GM19468 (cell line): Measurements from ENCODE around the gene CRTAC1.

Experiments
- ATAC-seq: cut with Tn5 transposase; IDR thresholded peaks from one replicate; pipeline ENCODE4 v1.9.1; 2021; ENCODE audit warnings: mild to moderate bottlenecking, moderate library complexity, moderate number of reproducible peaks; ENCODE audit not compliant: unreplicated experiment; ENCODE audit errors: extremely low read depth

Gene CRTAC1

GRCh38 chr10:98030093-98030821 is at the start of gene CRTAC1:
CRTAC1 (minus strand) TSS chr10:98030621; CDS start chr10:98030472, 149 bp downstream.
- ATAC-seq: no peak

- no peak for ATAC-seq
Measured at GRCh38 chr10:98078774-98079173, 48.4 kb upstream of the CRTAC1 start.

GRCh38 chr10:98077223-98077622 is 46.8 kb upstream of the CRTAC1 start:
- no peak for ATAC-seq

GRCh38 chr10:98076086-98076485 is 45.7 kb upstream of the CRTAC1 start:
- ATAC-seq: no peak

- no peak for ATAC-seq
Measured at GRCh38 chr10:98074315-98074911, 44.0 kb upstream of the CRTAC1 start.

GRCh38 chr10:98067165-98067564 is 36.7 kb upstream of the CRTAC1 start:
- ATAC-seq: no peak

- no peak for ATAC-seq
Measured at GRCh38 chr10:98063740-98064027, 33.3 kb upstream of the CRTAC1 start.

- ATAC-seq: no peak
Measured at GRCh38 chr10:98062424-98062823, 32.0 kb upstream of the CRTAC1 start.

GRCh38 chr10:98060079-98060478 is 29.7 kb upstream of the CRTAC1 start:
- no peak for ATAC-seq

GRCh38 chr10:98058295-98058694 is 27.9 kb upstream of the CRTAC1 start:
- no peak for ATAC-seq

- ATAC-seq: no peak
Measured at GRCh38 chr10:98055841-98056516, 25.6 kb upstream of the CRTAC1 start.

GRCh38 chr10:98047009-98047741 is 16.8 kb upstream of the CRTAC1 start:
- ATAC-seq: no peak

GRCh38 chr10:98045785-98046389 is 15.5 kb upstream of the CRTAC1 start:
- ATAC-seq: peak; percentile 58

- no peak for ATAC-seq
Measured at GRCh38 chr10:98041352-98042043, 11.1 kb upstream of the CRTAC1 start.

GRCh38 chr10:98039690-98040381 is 9.4 kb upstream of the CRTAC1 start:
- ATAC-seq: no peak

- ATAC-seq: no peak
Measured at GRCh38 chr10:98038288-98038687, 7.9 kb upstream of the CRTAC1 start.

- no peak for ATAC-seq
Measured at GRCh38 chr10:98035599-98035998, 5.2 kb upstream of the CRTAC1 start.

GRCh38 chr10:98033515-98033914 is 3.1 kb upstream of the CRTAC1 start:
- ATAC-seq: no peak

- no peak for ATAC-seq
Measured at GRCh38 chr10:98031440-98031839, 1.0 kb upstream of the CRTAC1 start.
